Mesendoderm (in vitro differentiated cells): ENCODE data around the gene FBLN1.

Experiments used
- DNase-seq: peaks from one replicate; pipeline ENCODE4 v3.0.0; 2013
- H2AK5ac ChIP-seq: 2 replicates; pipeline ENCODE4 v1.6.1; 2013; ENCODE audit warnings: low read length, inconsistent platforms
- H2BK120ac ChIP-seq: 2 replicates; pipeline ENCODE4 v1.6.1; 2013; ENCODE audit warnings: low read depth, mild to moderate bottlenecking, low read length, moderate library complexity, mixed read lengths
- H2BK15ac ChIP-seq: replicated peaks from 2 replicates; pipeline ENCODE4 v1.6.1; 2013; ENCODE audit warnings: low read depth, mild to moderate bottlenecking, moderate library complexity
- H2BK5ac ChIP-seq: 2 replicates; pipeline ENCODE4 v1.6.1; 2013; ENCODE audit warnings: low read length, inconsistent platforms
- H3K18ac ChIP-seq: 2 replicates; pipeline ENCODE4 v1.6.1; 2013; ENCODE audit warnings: mild to moderate bottlenecking, low read length, mixed read lengths
- H3K23ac ChIP-seq: one replicate; pipeline ENCODE4 v1.6.1; 2013; ENCODE audit warnings: low read length
- H3K27ac ChIP-seq: 2 replicates; pipeline ENCODE4 v1.5.1; 2013; ENCODE audit warnings: low read depth, mild to moderate bottlenecking, inconsistent platforms, low read length, moderate library complexity
- H3K27me3 ChIP-seq: 2 replicates; pipeline ENCODE4 v1.6.1; 2013; ENCODE audit warnings: low read length, control low read depth, mild to moderate bottlenecking, inconsistent platforms; ENCODE audit not compliant: insufficient read depth, poor library complexity
- H3K36me3 ChIP-seq: 2 replicates; pipeline ENCODE4 v1.6.1; 2013; ENCODE audit warnings: low read length, inconsistent platforms; ENCODE audit not compliant: control insufficient read depth, insufficient read depth
- H3K4ac ChIP-seq: one replicate; pipeline ENCODE4 v1.6.1; 2013; ENCODE audit warnings: low read depth, mild to moderate bottlenecking, low read length, moderate library complexity
- H3K4me1 ChIP-seq: 2 replicates; pipeline ENCODE4 v1.6.1; 2013; ENCODE audit warnings: low read depth, low read length, inconsistent platforms; ENCODE audit not compliant: control insufficient read depth
- H3K4me2 ChIP-seq: 2 replicates; pipeline ENCODE4 v1.6.1; 2013; ENCODE audit warnings: low read length
- H3K4me3 ChIP-seq: 2 replicates; pipeline ENCODE4 v1.5.1; 2013; ENCODE audit warnings: mild to moderate bottlenecking, low read length
- H3K56ac ChIP-seq: one replicate; pipeline ENCODE4 v1.6.1; 2013; ENCODE audit warnings: low read length
- H3K79me1 ChIP-seq: 2 replicates; pipeline ENCODE4 v1.6.1; 2013; ENCODE audit warnings: low read length, inconsistent platforms
- H3K79me2 ChIP-seq: 2 replicates; pipeline ENCODE4 v1.6.1; 2013; ENCODE audit warnings: mild to moderate bottlenecking, low read length; ENCODE audit not compliant: control insufficient read depth, insufficient read depth
- H3K9ac ChIP-seq: 2 replicates; pipeline ENCODE4 v1.6.1; 2013; ENCODE audit warnings: low read length, inconsistent platforms
- H4K5ac ChIP-seq: one replicate; pipeline ENCODE4 v1.6.1; 2013; ENCODE audit warnings: low read length
- H4K8ac ChIP-seq: one replicate; pipeline ENCODE4 v1.6.1; 2013; ENCODE audit warnings: low read depth, mild to moderate bottlenecking, control low read depth, low read length, moderate library complexity
- WGBS: extraction: QIAGEN DNeasy Blood & Tissue Kit; methylation state at CpG from one replicate; pipeline ENCODE4 v1.1.7; 2013; ENCODE audit warnings: low lambda C conversion rate, missing lambda C conversion rate; ENCODE audit not compliant: insufficient coverage; ENCODE audit errors: extremely low coverage; 5-methylcytosine and 5-hydroxymethylcytosine counted together

Gene FBLN1

GRCh38 chr22:45563362-45564040, 60.8 kb downstream of the FBLN1 start:
- H2BK120ac ChIP-seq, result no peak overlapping the region
- no peak overlapping the region for H4K8ac ChIP-seq
- no CpG with 5 or more reads among the region's 20 CpGs for WGBS
- H3K4me2 ChIP-seq, result no peak overlapping the region
- H3K27ac ChIP-seq, result no peak overlapping the region
- no peak for DNase-seq
- H3K36me3 ChIP-seq, result no peaks in the 10 kb centered on the region
- no peak overlapping the region for H3K9ac ChIP-seq
- H2BK5ac ChIP-seq, result no peak overlapping the region
- no peak overlapping the region for H3K23ac ChIP-seq
- H2BK15ac ChIP-seq, result no peak overlapping the region
- H3K4me1 ChIP-seq, result no peaks in the 10 kb centered on the region
- no peak overlapping the region for H3K4ac ChIP-seq
- H3K4me3 ChIP-seq, result no peak overlapping the region
- H4K5ac ChIP-seq, result no peak overlapping the region
- no peaks in the 10 kb centered on the region for H3K79me1 ChIP-seq
- no peak overlapping the region for H3K56ac ChIP-seq
- no peaks in the 10 kb centered on the region for H3K79me2 ChIP-seq
- no peaks in the 10 kb centered on the region for H3K27me3 ChIP-seq
- no peak overlapping the region for H3K18ac ChIP-seq
- H2AK5ac ChIP-seq, result no peak overlapping the region

GRCh38 chr22:45564349-45565030, 61.8 kb downstream of the FBLN1 start:
- Histone ChIP-seq H3K9ac (no peak overlapping the region), H3K56ac (no peak overlapping the region), H3K18ac (no peak overlapping the region), H3K4me1 (no peaks in the 10 kb centered on the region), H2BK120ac (no peak overlapping the region), H2BK5ac (no peak overlapping the region), H3K27me3 (no peaks in the 10 kb centered on the region), H3K4me2 (no peak overlapping the region), H3K23ac (no peak overlapping the region), H4K5ac (no peak overlapping the region), H3K79me2 (no peaks in the 10 kb centered on the region), H3K4ac (no peak overlapping the region), H3K79me1 (no peaks in the 10 kb centered on the region), H3K36me3 (no peaks in the 10 kb centered on the region), H3K27ac (no peak overlapping the region), H4K8ac (no peak overlapping the region), H2BK15ac (no peak overlapping the region), H2AK5ac (no peak overlapping the region), H3K4me3 (no peak overlapping the region)
- no CpG with 5 or more reads among the region's 13 CpGs for WGBS
- no peak for DNase-seq

- no peaks in the 10 kb centered on the region for H3K79me1 ChIP-seq
- H4K5ac ChIP-seq, result no peak overlapping the region
- no peak overlapping the region for H2AK5ac ChIP-seq
- no peak overlapping the region for H3K18ac ChIP-seq
- no peak overlapping the region for H2BK15ac ChIP-seq
- H3K79me2 ChIP-seq, result no peaks in the 10 kb centered on the region
- H3K4me1 ChIP-seq, result no peaks in the 10 kb centered on the region
- no peaks in the 10 kb centered on the region for H3K36me3 ChIP-seq
- no peak overlapping the region for H3K4ac ChIP-seq
- H3K56ac ChIP-seq, result no peak overlapping the region
- no peaks in the 10 kb centered on the region for H3K27me3 ChIP-seq
- H3K23ac ChIP-seq, result no peak overlapping the region
- DNase-seq, result no peak
- no CpG with 5 or more reads among the region's 2 CpGs for WGBS
- no peak overlapping the region for H4K8ac ChIP-seq
- H2BK120ac ChIP-seq, result no peak overlapping the region
- no peak overlapping the region for H3K4me2 ChIP-seq
- H3K9ac ChIP-seq, result no peak overlapping the region
- no peak overlapping the region for H2BK5ac ChIP-seq
- H3K27ac ChIP-seq, result no peak overlapping the region
- H3K4me3 ChIP-seq, result no peak overlapping the region
These were observed 62.5 kb downstream of the FBLN1 start for GRCh38 chr22:45565171-45565570.

- no peak overlapping the region for H4K8ac ChIP-seq
- H3K27ac ChIP-seq, result no peak overlapping the region
- H3K9ac ChIP-seq, result no peak overlapping the region
- H3K4ac ChIP-seq, result no peak overlapping the region
- no peak overlapping the region for H2BK5ac ChIP-seq
- H2AK5ac ChIP-seq, result no peak overlapping the region
- H3K4me3 ChIP-seq, result no peak overlapping the region
- H3K18ac ChIP-seq, result no peak overlapping the region
- H2BK15ac ChIP-seq, result no peak overlapping the region
- H3K23ac ChIP-seq, result no peak overlapping the region
- H3K79me2 ChIP-seq, result no peaks in the 10 kb centered on the region
- H4K5ac ChIP-seq, result no peak overlapping the region
- no peak overlapping the region for H3K4me2 ChIP-seq
- no peaks in the 10 kb centered on the region for H3K27me3 ChIP-seq
- H2BK120ac ChIP-seq, result no peak overlapping the region
- no peaks in the 10 kb centered on the region for H3K4me1 ChIP-seq
- DNase-seq, result no peak
- no peaks in the 10 kb centered on the region for H3K79me1 ChIP-seq
- no peak overlapping the region for H3K56ac ChIP-seq
- WGBS, result no CpG with 5 or more reads among the region's 7 CpGs
- no peaks in the 10 kb centered on the region for H3K36me3 ChIP-seq
These were observed 63.3 kb downstream of the FBLN1 start for GRCh38 chr22:45565973-45566372.

- Histone ChIP-seq H2AK5ac (no peak overlapping the region), H3K23ac (no peak overlapping the region), H4K8ac (no peak overlapping the region), H3K4me3 (no peak overlapping the region), H3K27ac (no peak overlapping the region), H3K4me1 (no peaks in the 10 kb centered on the region), H3K36me3 (no peaks in the 10 kb centered on the region), H2BK5ac (no peak overlapping the region), H3K79me2 (no peaks in the 10 kb centered on the region), H3K4ac (no peak overlapping the region), H3K79me1 (no peaks in the 10 kb centered on the region), H3K27me3 (no peaks in the 10 kb centered on the region), H2BK120ac (no peak overlapping the region), H3K4me2 (no peak overlapping the region), H3K18ac (no peak overlapping the region), H4K5ac (no peak overlapping the region), H3K56ac (no peak overlapping the region), H3K9ac (no peak overlapping the region), H2BK15ac (no peak overlapping the region)
- no peak for DNase-seq
These were observed 65.5 kb downstream of the FBLN1 start for GRCh38 chr22:45568213-45568612.

- Histone ChIP-seq H3K56ac (no peak overlapping the region), H3K27me3 (no peaks in the 10 kb centered on the region), H3K4me3 (no peak overlapping the region), H4K8ac (no peak overlapping the region), H2BK15ac (no peak overlapping the region), H2BK120ac (no peak overlapping the region), H3K79me1 (no peaks in the 10 kb centered on the region), H4K5ac (no peak overlapping the region), H2AK5ac (no peak overlapping the region), H3K9ac (no peak overlapping the region), H3K4me2 (no peak overlapping the region), H3K4ac (no peak overlapping the region), H3K79me2 (no peaks in the 10 kb centered on the region), H2BK5ac (no peak overlapping the region), H3K18ac (no peak overlapping the region), H3K27ac (no peak overlapping the region), H3K23ac (no peak overlapping the region), H3K36me3 (no peaks in the 10 kb centered on the region), H3K4me1 (no peaks in the 10 kb centered on the region)
- DNase-seq, result no peak
These were observed 68.4 kb downstream of the FBLN1 start for GRCh38 chr22:45571089-45571488.
